Activated CD8-positive, alpha-beta T cell treated with anti-CD3 and anti-CD28 coated beads for 36 hours (primary cell): Measurements from ENCODE around the gene PIWIL4. TPM values are rescaled to one million over a fixed set of nuclear protein-coding genes. Genes with fewer than 3 reads are reported as not detected.

ENCODE experiments used
- ATAC-seq: fragments of 200-7000 bp; cut with Tn5 transposase; one replicate; pipeline ENCODE4 v1.10.0; 2021; ENCODE audit warnings: mild to moderate bottlenecking, moderate library complexity
- CTCF ChIA-PET: fragments of 350-600 bp; sonication (Branson Sonifier 250); formaldehyde crosslinking; loops from one replicate; lab custom pipeline; 2021; ENCODE audit warnings: antibody characterized with exemption; lab: Charles Lee
- POLR2A ChIA-PET: fragments of 350-600 bp; sonication (Branson Sonifier 250); formaldehyde crosslinking; loops from one replicate; lab custom pipeline; 2021; ENCODE audit warnings: antibody characterized with exemption; lab: Charles Lee
- DNase-seq: peaks from one replicate; pipeline ENCODE4 v3.0.0-alpha.2; 2020
- H3K27ac Mint-ChIP-seq: one replicate; pipeline ENCODE4 v1.8.0; 2021; ENCODE audit warnings: mild to moderate bottlenecking, mixed read lengths
- H3K27me3 Mint-ChIP-seq: one replicate; pipeline ENCODE4 v1.8.0; 2021; ENCODE audit warnings: mixed read lengths
- H3K36me3 Mint-ChIP-seq: one replicate; pipeline ENCODE4 v1.8.0; 2021; ENCODE audit warnings: low read depth, mixed read lengths
- H3K4me1 Mint-ChIP-seq: one replicate; pipeline ENCODE4 v1.8.0; 2021; ENCODE audit warnings: low read depth, mixed read lengths
- H3K4me3 Mint-ChIP-seq: one replicate; pipeline ENCODE4 v1.8.0; 2021; ENCODE audit warnings: mild to moderate bottlenecking, moderate library complexity, mixed read lengths
- H3K9me3 Mint-ChIP-seq: one replicate; pipeline ENCODE4 v1.8.0; 2021; ENCODE audit warnings: mixed read lengths
- intact Hi-C: fragments of 100-400 bp; cut with micrococcal nuclease; formaldehyde crosslinking; loops from one replicate; pipeline ENCODE4 v1.10.0; 2022
- total RNA-seq, 2 experiments: library from RNA; stranded (reverse); gene quantifications; one replicate each; pipeline ENCODE4 v1.2.3, GENCODE V29; 2021
- TF ChIP-seq, protein P1 (sequence below): fragments of 200-600 bp; IDR thresholded peaks from one replicate; pipeline ENCODE4 v1.8.0; 2022; ENCODE audit warnings: antibody characterized with exemption, mild to moderate bottlenecking

PIWIL4 gene
- total RNA-seq, 2 experiments from 2014 or later = 0.36 to 0.50 TPM

DNA sequence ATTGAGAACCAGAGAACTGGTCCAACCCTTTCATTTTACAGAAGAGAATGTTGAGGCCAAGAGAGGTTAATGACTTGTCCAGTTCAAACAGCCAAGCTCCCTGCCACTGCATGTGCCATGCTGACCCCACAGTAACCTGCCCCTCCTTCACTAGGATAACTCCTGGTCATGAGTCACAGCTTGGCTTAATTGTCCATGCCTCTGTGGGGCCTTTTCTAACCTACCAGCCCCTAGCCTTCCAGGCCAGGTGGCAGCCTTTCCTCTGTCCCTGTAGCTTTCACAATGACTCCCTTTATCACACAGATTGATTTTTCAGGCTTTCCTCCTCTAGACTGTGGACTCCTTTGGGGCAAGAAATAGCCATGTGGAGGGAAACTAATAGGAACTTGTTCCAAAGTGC is 97.2 kb downstream of the PIWIL4 start:
- no peaks in the 10 kb centered on the region for H3K36me3 Mint-ChIP-seq
- ATAC-seq (no peak), DNase-seq (no peak)
- H3K27me3 Mint-ChIP-seq = peaks cover 4% of the 10 kb centered on the region
- no peaks in the 10 kb centered on the region for H3K4me1 Mint-ChIP-seq
- H3K27ac Mint-ChIP-seq = no peak overlapping the region
- ChIA-PET CTCF (no interaction called here), POLR2A (no interaction called here)
- H3K4me3 Mint-ChIP-seq = no peak overlapping the region
- TF ChIP-seq, protein P1, sequence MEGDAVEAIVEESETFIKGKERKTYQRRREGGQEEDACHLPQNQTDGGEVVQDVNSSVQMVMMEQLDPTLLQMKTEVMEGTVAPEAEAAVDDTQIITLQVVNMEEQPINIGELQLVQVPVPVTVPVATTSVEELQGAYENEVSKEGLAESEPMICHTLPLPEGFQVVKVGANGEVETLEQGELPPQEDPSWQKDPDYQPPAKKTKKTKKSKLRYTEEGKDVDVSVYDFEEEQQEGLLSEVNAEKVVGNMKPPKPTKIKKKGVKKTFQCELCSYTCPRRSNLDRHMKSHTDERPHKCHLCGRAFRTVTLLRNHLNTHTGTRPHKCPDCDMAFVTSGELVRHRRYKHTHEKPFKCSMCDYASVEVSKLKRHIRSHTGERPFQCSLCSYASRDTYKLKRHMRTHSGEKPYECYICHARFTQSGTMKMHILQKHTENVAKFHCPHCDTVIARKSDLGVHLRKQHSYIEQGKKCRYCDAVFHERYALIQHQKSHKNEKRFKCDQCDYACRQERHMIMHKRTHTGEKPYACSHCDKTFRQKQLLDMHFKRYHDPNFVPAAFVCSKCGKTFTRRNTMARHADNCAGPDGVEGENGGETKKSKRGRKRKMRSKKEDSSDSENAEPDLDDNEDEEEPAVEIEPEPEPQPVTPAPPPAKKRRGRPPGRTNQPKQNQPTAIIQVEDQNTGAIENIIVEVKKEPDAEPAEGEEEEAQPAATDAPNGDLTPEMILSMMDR = no peak
- H3K9me3 Mint-ChIP-seq = no peaks in the 10 kb centered on the region
- intact Hi-C loops = no loop called here

DNA sequence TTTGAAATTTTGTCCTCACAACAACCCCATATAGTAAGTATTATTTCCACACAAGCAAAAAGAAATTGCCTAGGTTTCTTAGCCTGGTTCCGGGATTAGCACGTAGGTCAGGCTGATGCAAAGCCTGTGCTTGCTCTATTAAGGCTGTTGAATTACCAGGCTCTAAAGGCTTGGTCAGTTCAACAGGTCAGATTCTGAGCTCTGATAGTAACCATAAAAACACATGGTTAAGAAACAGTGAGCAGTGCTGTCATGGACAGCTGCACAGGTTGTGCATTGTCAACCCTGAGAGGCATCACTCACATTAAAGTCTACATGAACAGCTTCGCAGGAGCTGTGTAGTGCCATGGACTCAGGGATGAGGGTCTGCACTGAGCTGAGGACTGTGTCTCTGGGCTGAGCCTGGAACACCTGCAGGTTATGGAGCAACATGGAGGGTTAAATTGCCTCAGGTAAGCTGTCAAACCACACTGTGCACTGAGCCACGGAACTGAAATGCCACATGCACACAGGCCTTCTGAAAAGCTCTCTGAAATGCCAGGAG is 98.0 kb downstream of the PIWIL4 start:
- POLR2A ChIA-PET = no interaction called here
- H3K4me1 Mint-ChIP-seq = no peaks in the 10 kb centered on the region
- TF ChIP-seq, protein P1 = no peak
- no peak for ATAC-seq
- peaks cover 4% of the 10 kb centered on the region for H3K27me3 Mint-ChIP-seq
- intact Hi-C loops = no loop called here
- no peaks in the 10 kb centered on the region for H3K9me3 Mint-ChIP-seq
- no peak overlapping the region for H3K27ac Mint-ChIP-seq
- no peak for DNase-seq
- H3K36me3 Mint-ChIP-seq = no peaks in the 10 kb centered on the region
- CTCF ChIA-PET = no interaction called here
- no peak overlapping the region for H3K4me3 Mint-ChIP-seq

DNA sequence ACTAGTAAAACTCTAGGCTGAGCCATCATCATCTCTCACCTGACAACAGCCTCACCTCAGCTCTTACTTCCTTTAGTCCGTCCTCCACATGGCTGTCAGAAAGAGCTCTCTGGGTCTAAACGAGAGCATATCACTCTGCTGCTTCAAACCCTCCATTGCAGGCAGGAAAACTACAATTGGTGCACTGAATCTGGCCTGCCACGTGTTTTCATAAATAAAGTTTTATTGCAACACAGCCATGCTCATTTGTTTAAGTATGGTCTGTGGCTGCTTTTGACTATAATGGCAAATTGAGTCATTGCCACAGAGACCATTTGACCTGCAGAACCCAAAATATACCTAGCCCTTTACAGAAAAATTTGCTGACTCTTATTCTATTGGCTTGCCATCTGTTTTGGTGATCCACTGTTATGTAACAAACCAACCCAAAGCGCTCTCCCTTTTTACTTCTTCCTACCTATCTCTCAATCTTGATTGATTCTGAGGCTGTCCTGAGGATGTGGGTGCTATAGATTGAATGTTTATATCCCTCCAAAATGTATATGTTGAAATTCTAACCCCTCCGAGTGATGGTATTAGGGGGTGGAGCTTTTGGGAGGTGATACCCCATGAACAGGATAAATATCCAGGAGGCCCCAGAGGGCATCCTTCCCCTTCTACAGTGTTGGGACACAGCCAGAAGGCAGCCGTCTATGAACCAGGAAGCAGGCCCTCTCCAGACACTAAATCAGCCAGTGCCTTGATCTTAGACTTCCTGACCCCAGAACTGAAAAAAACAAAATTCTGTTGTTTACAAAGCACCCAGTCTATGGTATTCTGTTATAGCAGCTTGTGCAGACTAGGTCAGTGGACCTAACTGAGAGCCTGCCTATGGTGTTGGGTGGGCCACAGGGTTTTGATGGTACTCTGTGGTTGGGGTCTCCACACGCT is 99.9 kb downstream of the PIWIL4 start:
- CTCF ChIA-PET = no interaction called here
- Mint-ChIP-seq H3K36me3 (no peaks in the 10 kb centered on the region), H3K4me1 (no peaks in the 10 kb centered on the region), H3K27me3 (no peaks in the 10 kb centered on the region), H3K9me3 (no peaks in the 10 kb centered on the region), H3K4me3 (no peak overlapping the region), H3K27ac (no peak overlapping the region)
- DNase-seq (no peak), ATAC-seq (no peak)
- intact Hi-C loops = no loop called here
- TF ChIP-seq, protein P1 = no peak
- POLR2A ChIA-PET = no interaction called here

DNA sequence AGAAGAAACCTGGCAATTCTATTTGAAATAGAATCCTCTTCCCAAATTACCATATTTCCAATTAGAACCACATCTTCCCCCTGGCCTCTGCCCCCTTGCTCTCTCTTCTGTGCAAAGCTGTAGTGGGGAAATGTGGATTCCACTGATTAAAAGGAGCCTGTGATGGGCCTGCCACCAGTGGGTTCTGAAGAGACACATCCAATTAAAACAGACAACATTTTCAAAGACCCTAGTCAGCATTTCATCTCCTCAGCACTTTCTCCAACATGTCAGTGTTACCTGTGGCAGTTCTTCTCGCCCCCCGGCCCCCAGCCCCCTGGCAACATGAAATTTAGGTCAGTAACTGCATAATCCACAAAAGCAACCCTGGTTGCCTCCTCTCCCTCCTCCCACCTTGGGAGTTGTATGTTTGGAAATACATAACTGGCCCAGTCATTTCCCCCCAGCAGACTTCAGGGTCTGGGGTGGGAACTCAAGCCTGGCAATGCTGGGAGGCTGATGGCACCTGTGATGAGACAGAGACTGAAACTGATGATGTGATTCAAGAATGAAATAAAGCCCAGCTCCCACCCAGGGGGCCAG is 101.1 kb downstream of the PIWIL4 start:
- ATAC-seq (no peak), DNase-seq (no peak)
- intact Hi-C loops = no loop called here
- Mint-ChIP-seq H3K9me3 (no peaks in the 10 kb centered on the region), H3K36me3 (no peaks in the 10 kb centered on the region), H3K27me3 (no peaks in the 10 kb centered on the region), H3K27ac (no peak overlapping the region), H3K4me1 (no peaks in the 10 kb centered on the region), H3K4me3 (no peak overlapping the region)
- TF ChIP-seq, protein P1 = no peak
- ChIA-PET POLR2A (no interaction called here), CTCF (no interaction called here)

DNA sequence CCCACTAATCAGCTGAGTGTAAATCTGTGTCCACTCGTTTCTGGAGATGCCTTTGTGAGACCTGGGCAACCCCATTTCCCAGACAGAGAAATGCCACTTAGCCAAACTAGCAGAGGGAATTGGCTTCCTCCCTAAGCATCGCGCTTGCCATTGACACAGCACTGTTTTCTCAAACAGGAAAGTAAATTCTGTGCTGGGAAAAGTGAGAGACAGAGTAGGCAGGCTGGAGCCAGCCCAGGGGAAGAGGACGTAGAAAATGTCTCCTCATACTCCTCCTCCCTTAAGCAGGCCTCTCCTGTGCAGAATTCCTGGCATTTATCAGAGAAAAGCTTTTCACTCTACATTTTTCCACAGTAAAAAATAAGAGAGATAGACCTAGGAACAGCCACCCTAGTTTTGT is 101.9 kb downstream of the PIWIL4 start:
- TF ChIP-seq, protein P1 = no peak
- H3K4me1 Mint-ChIP-seq = no peaks in the 10 kb centered on the region
- ATAC-seq = no peak
- no peak overlapping the region for H3K4me3 Mint-ChIP-seq
- no peaks in the 10 kb centered on the region for H3K36me3 Mint-ChIP-seq
- CTCF ChIA-PET = no interaction called here
- no peak for DNase-seq
- no peaks in the 10 kb centered on the region for H3K27me3 Mint-ChIP-seq
- intact Hi-C loops = no loop called here
- no peak overlapping the region for H3K27ac Mint-ChIP-seq
- H3K9me3 Mint-ChIP-seq = no peaks in the 10 kb centered on the region
- POLR2A ChIA-PET = no interaction called here
